NB4 (cell line): Measurements from ENCODE around the gene DTWD1.
"Not testable (repeated sequence)": the region's sequence is repeated elsewhere in the genome, so short reads cannot be mapped to it uniquely, and the experiment has no call there.

Experiments
- DNase-seq: peaks from one replicate; pipeline ENCODE4 v3.0.0; 2010; ENCODE audit warnings: low read depth
- H3K4me3 ChIP-seq: one replicate; pipeline ENCODE4 v1.5.1; 2011; ENCODE audit warnings: mild to moderate bottlenecking, low read depth, low read length, moderate library complexity
- CTCF ChIP-seq: IDR thresholded peaks from one replicate; pipeline ENCODE4 v1.5.1; 2012; ENCODE audit warnings: low read depth, low read length
- MAX ChIP-seq: IDR thresholded peaks from 2 replicates; pipeline ENCODE4 v1.6.1; 2011; ENCODE audit warnings: low read depth, low read length
- MYC ChIP-seq: IDR thresholded peaks from 2 replicates; pipeline ENCODE4 v1.6.1; 2011; ENCODE audit warnings: low read depth, low read length
- POLR2A ChIP-seq: IDR thresholded peaks from 2 replicates; pipeline ENCODE4 v1.6.1; 2011; ENCODE audit warnings: mild to moderate bottlenecking; ENCODE audit not compliant: insufficient read length; ENCODE audit errors: extremely low read depth

Gene DTWD1

GRCh38 chr15:49693498-49693897, 72.7 kb downstream of the DTWD1 start:
- TF ChIP-seq MAX (no peak), CTCF (no peak), POLR2A (no peak), MYC (no peak)
- H3K4me3 ChIP-seq, result no peak overlapping the region
- DNase-seq, result no peak

- DNase-seq, result no peak
- TF ChIP-seq POLR2A (no peak), CTCF (no peak), MYC (no peak), MAX (no peak)
- H3K4me3 ChIP-seq, result no peak overlapping the region
Measured at GRCh38 chr15:49696433-49696832, 75.6 kb downstream of the DTWD1 start.

- no peak overlapping the region for H3K4me3 ChIP-seq
- no peak for DNase-seq
- no peak for TF ChIP-seq CTCF
- TF ChIP-seq POLR2A, result no peak
- TF ChIP-seq MYC, result no peak
- TF ChIP-seq MAX, result no peak
Measured at GRCh38 chr15:49697121-49697520, 76.3 kb downstream of the DTWD1 start.

GRCh38 chr15:49702982-49703381, 82.1 kb downstream of the DTWD1 start:
- not testable (repeated sequence) for DNase-seq

More at GRCh38 chr15:49702982-49703381, 82.1 kb downstream of the DTWD1 start:
- not testable (repeated sequence) for H3K4me3 ChIP-seq
